ENCODE data around the gene LINC01488.

LINC01488 gene

GRCh38 chr11:69537855-69538640 is 56.6 kb downstream of the LINC01488 start:
- H4K12ac ChIP-seq (ENCODE audit: low read depth, low read length) = no peak overlapping the region
- no peak overlapping the region for H2AK5ac ChIP-seq (ENCODE audit: low read length)
- no peak overlapping the region for H2BK120ac ChIP-seq (ENCODE audit: insufficient read depth, low read length, poor library complexity)
- H3K79me2 ChIP-seq (ENCODE audit: control insufficient read depth, insufficient read depth, low read length, poor library complexity) = no peaks in the 10 kb centered on the region
- no peaks in the 10 kb centered on the region for H3K27me3 ChIP-seq (ENCODE audit: insufficient read depth, low read length)
- no peak overlapping the region for H4K91ac ChIP-seq (ENCODE audit: low read depth, low read length)
- H3K4me3 ChIP-seq (ENCODE audit: low read depth, low read length) = no peak overlapping the region
- H2BK12ac ChIP-seq (ENCODE audit: low read length) = no peak overlapping the region
- H3K23ac ChIP-seq (ENCODE audit: low read length) = no peak overlapping the region
- H2BK5ac ChIP-seq (ENCODE audit: low read depth, low read length, poor library complexity) = no peak overlapping the region
- H3K79me1 ChIP-seq (ENCODE audit: low read length) = no peaks in the 10 kb centered on the region
- H3K9ac ChIP-seq (ENCODE audit: low read length) = no peak overlapping the region
- H3K18ac ChIP-seq (ENCODE audit: low read length) = no peak overlapping the region
- no peaks in the 10 kb centered on the region for H3K36me3 ChIP-seq (ENCODE audit: control insufficient read depth in 1 of 2, insufficient read depth in 2 of 2, low read length in 2 of 2)
- H4K8ac ChIP-seq (ENCODE audit: low read depth, low read length) = no peak overlapping the region
- H3K14ac ChIP-seq (ENCODE audit: low read length) = no peak overlapping the region
- no peak overlapping the region for H2AFZ ChIP-seq (ENCODE audit: insufficient read depth, low read length, poor library complexity)
- H3K4me2 ChIP-seq (ENCODE audit: low read length) = no peak overlapping the region
- H3K9me3 ChIP-seq (ENCODE audit: insufficient read depth, low read depth, low read length) = no peaks in the 10 kb centered on the region
- no CpG with 5 or more reads among the region's 12 CpGs for WGBS (ENCODE audit: extremely low coverage, insufficient coverage, insufficient read length)
- no peak overlapping the region for H3K4ac ChIP-seq (ENCODE audit: low read depth, low read length)
- no peak overlapping the region for H3K27ac ChIP-seq (ENCODE audit: low read depth, low read length)
- H3K4me1 ChIP-seq (ENCODE audit: control insufficient read depth in 1 of 2, insufficient read depth in 2 of 2, low read length in 2 of 2) = no peaks in the 10 kb centered on the region
- no peak for DNase-seq

GRCh38 chr11:69538854-69539253 is 57.4 kb downstream of the LINC01488 start:
- Histone ChIP-seq H4K8ac (ENCODE audit: low read depth, low read length) (no peak overlapping the region), H2AFZ (ENCODE audit: insufficient read depth, low read length, poor library complexity) (no peak overlapping the region), H3K36me3 (ENCODE audit: control insufficient read depth in 1 of 2, insufficient read depth in 2 of 2, low read length in 2 of 2) (no peaks in the 10 kb centered on the region), H3K27me3 (ENCODE audit: insufficient read depth, low read length) (no peaks in the 10 kb centered on the region), H3K4me2 (ENCODE audit: low read length) (no peak overlapping the region), H2AK5ac (ENCODE audit: low read length) (no peak overlapping the region), H3K4me1 (ENCODE audit: control insufficient read depth in 1 of 2, insufficient read depth in 2 of 2, low read length in 2 of 2) (no peaks in the 10 kb centered on the region), H3K14ac (ENCODE audit: low read length) (no peak overlapping the region), H3K9me3 (ENCODE audit: insufficient read depth, low read depth, low read length) (no peaks in the 10 kb centered on the region), H3K79me1 (ENCODE audit: low read length) (no peaks in the 10 kb centered on the region), H3K9ac (ENCODE audit: low read length) (no peak overlapping the region), H4K91ac (ENCODE audit: low read depth, low read length) (no peak overlapping the region), H3K79me2 (ENCODE audit: control insufficient read depth, insufficient read depth, low read length, poor library complexity) (no peaks in the 10 kb centered on the region), H2BK12ac (ENCODE audit: low read length) (no peak overlapping the region), H3K4me3 (ENCODE audit: low read depth, low read length) (no peak overlapping the region), H3K23ac (ENCODE audit: low read length) (no peak overlapping the region), H2BK5ac (ENCODE audit: low read depth, low read length, poor library complexity) (no peak overlapping the region), H3K27ac (ENCODE audit: low read depth, low read length) (no peak overlapping the region), H2BK120ac (ENCODE audit: insufficient read depth, low read length, poor library complexity) (no peak overlapping the region), H3K4ac (ENCODE audit: low read depth, low read length) (no peak overlapping the region), H4K12ac (ENCODE audit: low read depth, low read length) (no peak overlapping the region), H3K18ac (ENCODE audit: low read length) (no peak overlapping the region)
- WGBS (ENCODE audit: extremely low coverage, insufficient coverage, insufficient read length) = no CpG with 5 or more reads among the region's 8 CpGs
- DNase-seq = no peak

GRCh38 chr11:69539416-69540117 is 58.1 kb downstream of the LINC01488 start:
- Histone ChIP-seq H3K14ac (ENCODE audit: low read length) (no peak overlapping the region), H2BK5ac (ENCODE audit: low read depth, low read length, poor library complexity) (no peak overlapping the region), H4K12ac (ENCODE audit: low read depth, low read length) (no peak overlapping the region), H3K27ac (ENCODE audit: low read depth, low read length) (no peak overlapping the region), H3K23ac (ENCODE audit: low read length) (no peak overlapping the region), H3K4ac (ENCODE audit: low read depth, low read length) (no peak overlapping the region), H4K8ac (ENCODE audit: low read depth, low read length) (no peak overlapping the region), H4K91ac (ENCODE audit: low read depth, low read length) (no peak overlapping the region), H3K79me1 (ENCODE audit: low read length) (no peaks in the 10 kb centered on the region), H3K18ac (ENCODE audit: low read length) (no peak overlapping the region), H2AFZ (ENCODE audit: insufficient read depth, low read length, poor library complexity) (no peak overlapping the region), H3K36me3 (ENCODE audit: control insufficient read depth in 1 of 2, insufficient read depth in 2 of 2, low read length in 2 of 2) (no peaks in the 10 kb centered on the region), H3K27me3 (ENCODE audit: insufficient read depth, low read length) (no peaks in the 10 kb centered on the region), H3K4me3 (ENCODE audit: low read depth, low read length) (no peak overlapping the region), H2BK120ac (ENCODE audit: insufficient read depth, low read length, poor library complexity) (no peak overlapping the region), H3K4me2 (ENCODE audit: low read length) (no peak overlapping the region), H3K9ac (ENCODE audit: low read length) (no peak overlapping the region), H3K4me1 (ENCODE audit: control insufficient read depth in 1 of 2, insufficient read depth in 2 of 2, low read length in 2 of 2) (no peaks in the 10 kb centered on the region), H2AK5ac (ENCODE audit: low read length) (no peak overlapping the region), H3K79me2 (ENCODE audit: control insufficient read depth, insufficient read depth, low read length, poor library complexity) (no peaks in the 10 kb centered on the region), H3K9me3 (ENCODE audit: insufficient read depth, low read depth, low read length) (no peaks in the 10 kb centered on the region), H2BK12ac (ENCODE audit: low read length) (no peak overlapping the region)
- WGBS (ENCODE audit: extremely low coverage, insufficient coverage, insufficient read length) = no CpG with 5 or more reads among the region's 14 CpGs
- DNase-seq = no peak

DNA sequence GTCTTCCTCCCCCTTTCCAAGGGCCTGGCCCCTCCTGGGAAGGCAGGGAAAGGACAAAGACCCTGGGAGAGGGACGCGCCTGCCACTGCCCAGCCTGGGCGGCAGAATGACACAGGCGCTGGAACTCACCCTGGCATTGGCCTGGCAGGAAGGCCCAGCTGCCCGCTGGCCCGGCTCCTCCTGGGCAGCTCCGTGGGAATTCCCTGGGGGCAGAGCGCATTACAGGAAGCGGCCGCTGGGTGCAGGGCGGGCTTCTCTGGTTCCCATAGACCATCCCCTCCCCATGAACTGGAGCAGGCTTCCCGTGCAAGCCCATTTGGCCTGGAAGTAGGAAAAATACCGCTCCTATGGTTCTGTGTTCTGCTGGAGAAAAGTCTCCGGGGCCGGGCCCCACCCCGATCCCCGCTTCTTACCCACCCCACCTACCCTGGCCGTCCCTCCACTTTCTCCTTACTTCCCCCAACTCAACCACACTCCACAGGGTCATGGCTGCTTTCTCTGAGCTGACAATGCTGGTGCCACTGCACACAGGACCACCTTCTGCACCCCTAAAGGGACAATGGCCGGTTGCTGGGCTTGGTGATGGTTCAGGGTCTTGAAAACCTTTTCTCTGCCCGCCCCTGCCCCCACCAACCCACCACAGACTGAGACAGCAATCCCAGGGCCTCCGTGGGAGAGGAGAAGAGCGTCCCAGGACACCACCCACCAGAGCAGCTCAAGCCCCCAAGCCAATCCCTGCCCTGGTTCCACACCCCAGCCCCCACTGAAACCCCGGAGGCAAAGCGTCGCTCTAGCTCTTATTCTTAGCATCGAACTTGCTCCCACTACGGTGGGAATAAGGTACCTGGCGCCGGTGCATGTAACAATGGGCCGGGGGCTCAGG is 58.9 kb downstream of the LINC01488 start:
- H4K12ac ChIP-seq (ENCODE audit: low read depth, low read length) = no peak overlapping the region
- H3K79me2 ChIP-seq (ENCODE audit: control insufficient read depth, insufficient read depth, low read length, poor library complexity) = no peaks in the 10 kb centered on the region
- no peaks in the 10 kb centered on the region for H3K27me3 ChIP-seq (ENCODE audit: insufficient read depth, low read length)
- H3K27ac ChIP-seq (ENCODE audit: low read depth, low read length) = no peak overlapping the region
- H2BK12ac ChIP-seq (ENCODE audit: low read length) = no peak overlapping the region
- no peaks in the 10 kb centered on the region for H3K9me3 ChIP-seq (ENCODE audit: insufficient read depth, low read depth, low read length)
- no peaks in the 10 kb centered on the region for H3K79me1 ChIP-seq (ENCODE audit: low read length)
- no CpG with 5 or more reads among the region's 30 CpGs for WGBS (ENCODE audit: extremely low coverage, insufficient coverage, insufficient read length)
- H2BK5ac ChIP-seq (ENCODE audit: low read depth, low read length, poor library complexity) = no peak overlapping the region
- H4K91ac ChIP-seq (ENCODE audit: low read depth, low read length) = no peak overlapping the region
- no peaks in the 10 kb centered on the region for H3K36me3 ChIP-seq (ENCODE audit: control insufficient read depth in 1 of 2, insufficient read depth in 2 of 2, low read length in 2 of 2)
- no peak overlapping the region for H3K18ac ChIP-seq (ENCODE audit: low read length)
- H3K14ac ChIP-seq (ENCODE audit: low read length) = no peak overlapping the region
- no peak overlapping the region for H2AFZ ChIP-seq (ENCODE audit: insufficient read depth, low read length, poor library complexity)
- H4K8ac ChIP-seq (ENCODE audit: low read depth, low read length) = no peak overlapping the region
- H3K4me2 ChIP-seq (ENCODE audit: low read length) = no peak overlapping the region
- no peaks in the 10 kb centered on the region for H3K4me1 ChIP-seq (ENCODE audit: control insufficient read depth in 1 of 2, insufficient read depth in 2 of 2, low read length in 2 of 2)
- H2BK120ac ChIP-seq (ENCODE audit: insufficient read depth, low read length, poor library complexity) = no peak overlapping the region
- peak in 1 of 2 donors; percentile 7 for DNase-seq
- H3K9ac ChIP-seq (ENCODE audit: low read length) = no peak overlapping the region
- no peak overlapping the region for H3K4me3 ChIP-seq (ENCODE audit: low read depth, low read length)
- no peak overlapping the region for H3K4ac ChIP-seq (ENCODE audit: low read depth, low read length)
- no peak overlapping the region for H3K23ac ChIP-seq (ENCODE audit: low read length)
- H2AK5ac ChIP-seq (ENCODE audit: low read length) = no peak overlapping the region
